Lung microvascular endothelial cell (primary cell): Measurements from ENCODE around the gene PNPO. TPM values are rescaled to one million over a fixed set of nuclear protein-coding genes. Genes with fewer than 3 reads are reported as not detected.

Experiments used
- DNase-seq, 2 donors: peaks; one replicate each; pipeline versions ENCODE4 v3.0.0 to v3.0.0-alpha.2; 2010; ENCODE audit warnings: low read depth in 2 of 2
- total RNA-seq: library from RNA; depleted of rRNA; stranded (reverse); fragments of >200 nt; gene quantifications from 2 replicates; pipeline ENCODE4 v1.2.1, GENCODE V29; 2014

PNPO gene
- total RNA-seq, 1 donor from 2014 or later: 24.4 TPM

DNA sequence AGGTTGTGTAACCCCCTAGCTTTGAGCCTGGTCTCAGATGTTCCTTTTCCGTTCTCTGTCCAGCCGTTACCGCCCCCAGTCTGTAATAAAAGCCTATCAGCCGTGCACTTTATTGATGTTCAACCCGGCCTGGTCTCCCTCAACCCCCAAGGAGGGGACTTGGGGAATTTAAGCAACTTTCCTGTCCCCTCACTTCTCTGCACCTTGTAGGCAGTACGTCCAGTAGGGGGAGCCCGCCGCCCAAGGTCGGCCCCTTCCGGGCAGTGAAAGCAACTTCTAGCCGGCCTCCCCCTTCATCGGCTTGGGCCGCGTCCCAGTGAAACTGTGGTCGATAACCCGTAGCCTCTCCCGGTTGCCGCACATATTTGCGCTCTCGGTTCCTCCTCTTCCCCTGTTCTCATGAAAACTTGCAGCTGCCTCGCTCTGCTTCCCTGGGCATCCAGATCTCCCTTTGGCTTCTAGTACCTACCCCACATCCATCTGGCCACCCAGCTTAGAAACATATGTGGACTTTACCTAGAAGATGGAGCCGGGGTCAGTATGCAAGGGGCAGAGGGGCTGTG, 7.9 kb downstream of the PNPO start:
- DNase-seq: peak; percentile 75 to 79

DNA sequence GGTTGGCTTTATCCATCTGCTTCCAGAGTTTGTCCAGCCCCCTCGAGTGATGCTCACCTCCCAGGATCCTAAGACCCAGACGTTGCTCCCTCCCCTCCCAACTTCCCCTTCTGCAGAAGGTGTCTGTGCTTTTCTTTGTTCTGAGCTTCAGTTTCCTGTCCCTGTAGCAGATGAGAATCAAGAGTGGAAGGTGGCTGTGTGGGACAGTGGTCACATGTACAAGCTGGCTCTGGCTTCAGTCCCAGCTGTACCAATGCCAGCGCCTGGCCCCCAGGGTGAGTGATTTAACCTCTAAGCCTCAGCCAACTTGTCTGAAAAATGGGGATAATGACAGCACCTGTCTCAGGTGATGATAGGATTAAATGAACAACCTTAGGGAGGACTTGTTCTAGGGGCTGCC, 8.6 kb downstream of the PNPO start:
- no peak for DNase-seq

DNA sequence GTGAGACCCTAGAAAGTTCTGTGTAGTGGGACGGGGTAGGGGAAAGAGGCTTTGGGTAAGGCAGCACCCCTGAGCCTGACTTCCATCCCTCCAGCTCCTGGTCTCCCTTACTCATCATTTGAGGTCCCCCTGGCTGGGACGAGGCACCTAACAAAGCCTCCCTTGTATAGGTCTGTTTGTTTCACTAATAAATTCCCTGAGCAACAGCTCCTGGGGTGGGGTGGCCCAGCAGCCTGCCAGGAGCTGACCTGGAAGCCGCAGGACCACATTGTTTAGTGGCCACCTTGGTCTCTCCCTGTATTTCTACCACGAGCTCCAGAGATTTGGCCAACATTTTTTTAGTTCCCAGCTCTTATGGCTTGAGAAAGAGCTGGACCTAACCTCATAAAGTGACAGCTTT, 9.1 kb downstream of the PNPO start:
- no peak for DNase-seq

DNA sequence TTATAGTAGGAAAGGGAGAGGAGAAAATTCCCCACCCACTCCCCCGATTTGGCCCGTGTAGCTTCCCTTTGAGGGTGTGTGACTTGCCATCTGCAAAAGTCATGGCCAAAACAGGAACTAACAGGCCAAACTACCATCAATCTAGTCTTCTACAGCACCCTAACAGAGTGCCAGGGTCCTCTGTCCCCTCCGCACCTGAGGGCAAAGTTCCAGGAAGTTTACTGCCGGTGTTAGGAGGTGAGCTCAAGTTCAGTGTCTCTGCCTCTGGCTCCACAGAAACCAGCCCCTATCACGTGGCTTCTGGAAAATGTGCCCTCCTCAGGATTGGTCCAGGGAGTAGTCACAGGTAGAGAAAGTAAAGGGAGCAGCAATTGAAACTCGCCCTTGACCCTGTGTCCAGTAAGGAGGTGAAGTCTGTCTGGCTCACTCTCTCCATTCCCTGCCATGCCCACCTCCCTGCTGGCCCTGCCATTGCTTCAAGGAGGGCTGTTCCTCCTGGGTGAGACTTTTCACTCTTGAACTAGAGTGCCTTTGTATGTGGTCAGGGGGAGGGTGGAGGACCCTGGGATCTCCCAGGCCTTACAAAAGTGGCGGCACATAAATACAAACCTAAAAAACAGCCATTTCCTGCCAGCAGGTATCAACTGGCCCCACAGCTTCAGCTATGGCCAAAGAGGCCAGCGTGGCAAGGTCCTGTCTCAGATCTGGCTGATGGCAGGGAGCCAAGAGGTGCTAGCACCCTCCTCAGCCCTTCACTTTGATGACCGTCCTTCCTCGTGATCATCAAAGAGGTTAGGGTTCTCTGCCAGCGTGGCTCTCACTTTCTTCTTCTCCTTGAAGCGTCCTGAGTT, 11.0 kb downstream of the PNPO start:
- no peak for DNase-seq

DNA sequence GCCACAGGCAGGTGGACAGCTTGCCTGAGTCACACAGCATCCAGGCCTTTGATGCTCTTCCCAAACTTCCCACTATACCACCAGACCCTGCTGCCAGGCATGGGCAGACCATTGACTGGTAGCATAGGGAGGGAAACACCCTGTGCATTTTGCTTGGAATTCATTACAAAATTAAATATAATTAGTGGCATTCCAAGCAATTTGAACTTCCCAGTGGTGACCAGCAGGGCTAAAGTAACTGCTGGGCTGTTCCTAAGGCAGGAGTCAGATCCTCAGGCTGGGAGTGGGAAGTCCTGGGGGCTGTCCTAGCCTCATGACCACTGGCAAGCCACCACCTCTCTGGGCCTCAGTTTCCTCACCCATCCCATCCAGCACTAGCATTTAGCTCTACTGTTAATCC, 12.5 kb downstream of the PNPO start:
- no peak for DNase-seq

DNA sequence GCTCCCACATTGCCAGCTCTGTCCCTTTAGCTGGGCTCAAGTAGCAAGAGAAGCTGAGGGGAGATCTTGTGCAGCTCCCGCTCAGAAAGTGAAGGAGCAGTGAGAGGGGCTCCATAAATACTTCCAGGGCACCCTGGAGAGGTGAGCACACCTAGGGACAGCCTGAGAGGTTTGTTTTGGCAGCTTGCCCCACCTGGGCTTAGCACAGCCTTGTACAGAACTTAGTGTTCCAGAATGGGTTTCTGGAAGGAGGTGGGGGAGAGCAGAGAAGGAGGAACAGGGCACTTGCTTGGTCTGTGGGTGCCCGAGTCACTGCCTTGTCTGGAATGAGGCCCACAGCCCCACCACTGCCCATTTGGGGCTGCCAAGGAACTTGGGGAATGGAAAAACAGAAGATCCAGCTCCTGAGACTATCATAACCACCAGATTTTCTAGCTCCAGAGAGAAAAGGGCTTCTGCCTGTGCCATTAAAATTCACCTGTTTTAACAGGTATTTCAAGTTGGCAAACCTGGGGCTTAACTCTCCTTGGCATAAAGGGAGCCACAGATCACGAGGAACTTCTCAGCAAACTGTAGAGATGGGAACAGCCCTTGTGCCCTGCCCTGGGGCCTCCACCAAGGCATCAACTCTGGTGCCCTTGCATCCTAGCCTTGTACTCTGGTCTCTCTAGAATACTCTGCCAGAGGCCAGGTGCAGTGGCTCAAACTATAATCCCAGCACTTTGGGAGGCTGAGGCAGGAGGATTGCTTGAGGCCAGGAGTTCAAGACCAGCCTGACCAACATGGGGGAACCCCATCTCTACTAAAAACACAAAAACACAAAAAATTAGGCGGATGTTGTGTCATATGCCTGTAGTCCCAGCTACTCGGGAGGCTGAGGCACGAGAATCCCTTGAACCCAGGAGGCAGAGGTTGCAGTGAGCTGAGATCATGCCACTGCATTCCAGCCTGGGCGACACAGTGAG, 14.4 kb downstream of the PNPO start:
- DNase-seq: no peak

DNA sequence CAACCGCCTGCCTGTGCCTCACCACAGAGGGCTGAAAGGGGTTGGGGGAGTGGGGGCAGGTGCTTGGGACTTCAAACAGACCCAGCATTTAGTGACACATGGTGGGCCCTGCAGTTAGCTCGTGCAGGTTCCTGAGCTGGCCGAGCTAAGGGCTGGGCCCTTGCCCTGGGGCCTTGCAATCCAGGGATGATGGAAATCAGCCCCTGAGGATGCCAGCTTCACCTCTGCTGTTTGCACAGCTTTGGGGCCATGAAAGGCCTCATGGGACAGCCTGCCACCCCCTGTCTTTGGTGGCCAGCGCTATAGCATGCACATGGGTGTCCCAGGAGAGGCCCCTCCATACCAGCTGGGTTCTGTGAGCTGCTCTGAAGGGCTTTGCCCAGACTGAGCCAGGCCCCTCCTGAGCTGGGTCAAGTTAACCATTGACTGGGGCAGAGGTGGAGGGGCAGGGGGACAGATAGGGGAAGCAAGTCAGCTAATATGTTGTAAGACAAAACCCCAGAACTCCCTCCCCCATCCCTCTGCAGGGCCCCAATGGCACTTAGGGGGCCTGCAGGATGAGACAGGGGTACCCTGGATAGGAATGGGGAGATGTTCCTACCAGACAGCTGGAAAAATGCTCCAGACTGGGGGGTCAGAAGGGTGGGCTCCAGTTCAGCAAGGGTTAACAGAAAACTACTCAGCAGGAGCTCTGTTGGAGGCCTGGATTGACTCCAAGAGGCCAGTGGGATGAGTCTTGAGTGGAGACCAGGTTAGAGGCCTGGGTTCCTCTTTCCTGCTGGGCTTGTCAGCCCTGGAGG, 15.6 kb downstream of the PNPO start:
- no peak for DNase-seq

DNA sequence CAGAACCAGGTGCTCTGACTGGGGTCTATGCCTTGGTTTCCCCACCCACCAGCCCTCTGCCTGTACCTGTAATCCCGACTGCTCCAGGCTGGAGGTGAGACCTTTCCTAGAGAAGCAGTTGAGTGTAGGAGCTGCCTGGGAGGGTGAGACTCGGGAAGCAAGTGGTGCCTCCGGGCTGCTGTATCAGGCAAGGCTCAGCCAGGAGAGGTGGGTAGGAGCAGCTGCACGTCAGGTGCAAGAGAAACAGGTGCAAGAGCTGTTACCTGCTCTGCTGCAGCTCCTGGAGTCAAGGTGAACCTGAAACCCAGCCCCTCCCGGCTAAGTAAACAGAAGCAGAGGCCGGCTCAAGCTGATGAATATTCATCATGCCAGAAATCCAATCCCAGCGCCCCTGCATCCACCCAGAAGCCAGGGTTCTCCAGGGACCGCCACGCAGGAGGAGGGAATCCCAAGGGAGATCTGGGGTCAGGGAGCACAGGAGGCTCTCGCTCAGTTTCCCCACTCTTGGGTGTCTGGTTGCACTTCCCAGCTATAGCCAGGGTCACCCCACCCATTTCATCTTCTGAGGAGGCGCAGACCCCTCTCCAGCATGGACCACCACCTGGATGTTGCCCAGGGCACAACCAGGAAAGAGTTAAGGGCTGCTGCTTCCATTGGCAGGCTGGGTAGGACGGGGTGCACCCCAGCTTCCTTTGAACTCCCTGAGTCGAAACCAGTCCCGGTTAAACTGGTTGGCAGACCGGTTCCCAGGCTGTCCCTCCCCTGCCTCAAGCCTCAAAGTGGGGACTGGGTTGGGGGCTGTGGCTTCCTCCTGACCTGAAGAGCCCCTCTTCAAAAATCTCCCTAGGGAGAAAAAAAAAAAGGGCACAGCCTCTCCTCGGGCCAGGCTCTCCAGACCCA, 16.5 kb downstream of the PNPO start, which contains the start of gene PRR15L:
TSS of gene PRR15L (minus strand) at position 293 of the 900 bp plus-strand sequence. CDS start 4,649 bp downstream, outside the sequence.
- no peak for DNase-seq

DNA sequence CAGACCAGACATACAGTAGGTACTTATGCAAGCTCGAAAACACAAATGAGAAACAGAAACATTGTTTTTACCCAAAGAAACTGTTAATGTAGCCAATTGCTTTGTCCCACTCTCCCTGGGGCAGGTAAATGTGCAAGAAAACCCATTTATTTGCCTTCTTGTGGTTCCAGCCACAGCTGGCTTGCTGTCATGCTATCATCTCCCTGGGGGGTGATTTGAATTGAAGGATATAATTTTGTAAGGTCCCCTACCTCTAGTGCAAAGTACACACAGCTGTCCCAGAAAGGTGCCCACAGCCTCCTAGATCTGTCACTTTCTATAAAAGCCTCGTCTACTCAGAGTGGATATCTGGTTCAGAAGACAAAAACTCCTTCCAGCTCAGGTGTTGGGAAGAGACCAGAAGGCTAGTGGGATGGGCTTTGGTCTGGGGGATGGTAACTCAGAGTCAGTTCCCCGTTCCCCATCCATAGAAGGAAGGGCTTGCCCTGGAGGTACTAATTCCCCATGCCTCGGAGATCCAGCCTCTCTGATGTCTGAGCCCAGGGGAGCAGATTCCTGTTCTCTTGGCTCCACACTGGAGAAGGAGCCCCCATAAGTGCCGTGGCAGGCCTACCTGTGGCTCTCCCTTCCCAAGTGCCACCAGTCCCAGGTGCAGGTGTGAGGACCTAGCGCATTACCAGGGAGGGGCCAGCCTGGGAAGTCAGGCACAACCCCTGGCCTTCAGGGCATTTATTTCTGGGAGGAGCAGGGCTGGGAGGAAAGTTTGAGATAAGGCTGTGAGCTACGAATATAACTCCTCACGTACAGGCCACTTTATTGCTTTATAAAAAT, 18.7 kb downstream of the PNPO start:
- no peak for DNase-seq

DNA sequence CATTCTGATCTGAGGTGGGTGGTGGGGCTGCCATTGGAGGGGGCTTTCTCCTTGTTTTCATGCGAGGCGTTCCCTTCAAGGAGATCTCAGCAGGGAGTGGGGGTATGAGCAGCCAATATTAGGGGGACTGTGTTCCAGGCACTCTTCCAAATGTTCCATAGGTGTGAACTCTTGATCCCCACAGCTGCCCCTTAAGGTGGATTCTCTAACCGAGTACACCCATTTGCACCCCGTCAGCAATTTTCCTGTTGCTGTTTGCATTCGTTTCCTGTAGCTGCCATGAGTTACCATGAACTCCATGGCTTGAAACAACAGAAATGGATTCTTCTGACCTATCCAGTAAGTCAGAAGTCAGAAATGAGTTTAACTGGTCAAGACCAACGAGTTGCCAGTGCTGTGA, 20.0 kb downstream of the PNPO start:
- DNase-seq: no peak

DNA sequence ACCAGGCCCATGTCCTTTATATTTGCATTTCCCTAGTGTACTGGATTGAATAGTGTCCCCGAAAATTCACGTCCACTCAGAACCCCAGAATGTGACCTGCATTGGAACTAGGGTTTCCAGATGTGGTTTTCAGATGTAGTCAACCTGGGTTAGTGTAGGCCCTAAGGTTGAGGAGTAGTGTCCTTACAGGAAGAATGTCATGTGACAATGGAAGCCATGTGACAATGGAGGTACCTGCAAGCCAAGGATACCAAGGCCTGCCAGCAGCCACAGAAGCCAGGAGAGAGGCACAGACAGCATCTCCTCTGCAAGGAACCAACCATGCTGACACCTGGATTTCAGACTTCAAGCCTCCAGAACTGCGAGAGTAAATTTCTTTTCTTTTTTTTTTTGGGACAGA, 21.5 kb downstream of the PNPO start:
- no peak for DNase-seq

DNA sequence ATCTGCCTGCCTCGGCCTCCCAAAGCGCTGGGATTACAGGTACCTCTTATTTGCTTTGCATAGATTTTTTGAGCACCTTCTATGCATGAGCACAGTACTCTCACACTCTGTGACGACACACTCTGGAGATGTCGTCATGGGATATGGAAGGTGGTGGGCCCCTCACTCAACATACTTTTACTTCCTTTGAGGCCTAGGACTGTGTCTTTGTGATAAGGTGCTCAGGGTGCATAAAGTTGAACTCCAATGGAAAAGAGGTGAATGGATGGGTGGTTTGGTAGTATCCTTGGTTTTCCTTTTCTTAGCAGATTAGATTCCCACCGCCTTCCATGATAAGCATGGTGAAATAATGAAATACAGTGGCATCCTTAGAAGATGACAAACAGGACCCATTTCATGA, 23.5 kb downstream of the PNPO start:
- DNase-seq: no peak

DNA sequence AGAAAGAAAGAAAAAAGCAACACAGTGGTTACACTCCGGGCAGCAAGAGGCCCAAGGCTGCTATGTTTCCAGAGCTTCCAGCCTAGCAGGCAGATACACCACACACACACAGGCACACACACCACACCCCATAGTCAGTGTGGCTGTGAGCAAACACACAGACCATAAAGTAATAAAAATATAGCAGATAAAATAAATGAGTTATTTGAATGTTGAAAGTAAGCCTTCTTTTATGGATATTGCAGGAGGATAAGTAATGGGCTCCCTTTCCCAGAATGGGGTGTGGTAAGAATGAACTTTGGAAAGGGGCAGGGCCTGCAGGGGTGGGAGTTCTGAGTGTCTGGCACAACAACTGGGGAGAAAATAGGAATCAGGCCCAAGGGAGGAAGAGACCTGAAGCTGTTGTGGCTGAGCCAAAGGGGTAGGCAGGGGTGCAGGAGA, 24.7 kb downstream of the PNPO start:
- DNase-seq: no peak

DNA sequence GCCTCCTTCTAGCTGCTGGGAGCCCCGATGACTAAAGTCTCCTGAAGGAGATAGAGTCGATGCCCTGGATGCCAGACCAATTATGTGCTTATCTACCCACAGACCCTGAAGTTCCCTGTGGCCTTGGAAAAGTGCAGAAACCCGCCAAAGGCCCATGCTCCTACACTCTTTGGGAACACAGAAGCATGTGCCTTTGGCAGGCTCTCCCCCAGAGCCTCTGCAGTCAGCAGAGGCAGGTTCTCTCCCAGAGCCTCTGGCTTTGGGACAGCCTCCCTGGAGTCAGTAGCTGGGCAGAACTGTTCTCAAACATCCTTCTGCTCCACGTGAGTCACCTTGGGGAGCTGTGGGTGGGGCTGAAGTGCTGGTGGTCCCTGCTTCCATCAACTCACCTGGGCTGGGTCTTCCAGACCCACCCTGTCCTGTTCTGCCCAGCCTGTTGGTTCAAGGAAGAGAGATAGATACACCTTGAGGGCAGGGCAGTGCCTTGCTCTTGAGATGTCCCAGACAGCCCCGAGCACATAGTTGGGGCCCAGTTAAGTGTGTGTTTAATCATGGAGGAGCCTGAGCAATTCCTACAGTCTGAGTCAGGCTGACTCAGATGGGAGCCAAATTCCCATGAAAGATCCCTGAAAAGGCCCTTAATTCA, 26.4 kb downstream of the PNPO start:
- peak in 1 of 2 donors; percentile 37 for DNase-seq

DNA sequence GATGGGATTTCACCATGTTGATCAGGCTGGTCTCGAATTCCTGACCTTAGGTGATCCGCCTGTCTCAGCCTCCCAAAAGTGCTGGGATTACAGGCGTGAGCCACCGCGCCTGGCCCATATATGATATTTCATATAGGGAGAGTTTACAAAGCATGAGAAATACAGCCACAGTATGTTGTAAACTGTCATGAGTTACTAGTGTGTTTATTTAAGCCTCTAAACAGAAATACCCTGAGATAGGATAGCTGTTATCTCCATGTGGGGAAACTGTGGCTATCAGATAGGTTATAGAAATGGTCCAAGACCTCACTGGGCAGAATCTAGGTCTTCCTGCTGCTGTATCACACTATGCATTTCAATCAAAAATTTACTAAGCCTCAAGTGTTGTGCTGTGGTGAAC, 27.5 kb downstream of the PNPO start:
- DNase-seq: no peak

DNA sequence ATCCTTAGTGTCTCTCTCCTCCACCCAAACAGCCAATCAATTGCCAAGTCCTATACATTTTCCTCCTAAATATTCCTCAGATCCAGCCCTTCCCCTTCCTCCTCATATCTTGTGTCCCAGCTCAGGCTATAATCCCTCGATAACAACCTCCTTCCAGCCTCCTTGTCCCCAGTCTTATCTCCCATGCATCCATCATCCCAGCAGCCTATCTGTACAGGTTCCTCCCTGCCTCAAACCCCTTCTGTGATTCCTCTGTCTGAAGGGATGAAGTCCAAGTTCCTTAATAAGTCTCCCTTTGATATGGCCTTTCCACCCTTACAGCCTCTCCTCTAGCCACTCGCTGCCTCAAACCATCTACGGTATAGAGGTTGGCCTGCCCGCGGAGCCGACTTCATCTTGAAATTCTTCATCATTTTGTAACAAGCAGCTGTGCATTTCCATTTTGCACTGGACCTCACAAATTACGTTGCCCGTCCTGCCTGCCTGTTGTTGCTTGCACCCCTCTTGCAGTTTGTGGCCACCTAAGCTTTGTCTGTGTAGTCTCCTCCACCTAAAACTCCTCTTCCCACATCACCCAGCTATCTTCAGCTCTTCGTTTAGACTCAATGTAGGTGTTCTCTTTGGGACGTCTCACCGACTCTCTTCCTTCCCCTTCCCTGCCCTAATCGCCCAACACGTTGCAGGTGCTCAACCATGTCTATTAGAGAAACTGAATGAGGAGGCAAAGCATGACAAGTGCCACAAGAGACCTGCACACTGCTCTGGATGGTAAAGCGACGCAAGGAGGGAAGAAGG, 28.8 kb downstream of the PNPO start:
- no peak for DNase-seq

DNA sequence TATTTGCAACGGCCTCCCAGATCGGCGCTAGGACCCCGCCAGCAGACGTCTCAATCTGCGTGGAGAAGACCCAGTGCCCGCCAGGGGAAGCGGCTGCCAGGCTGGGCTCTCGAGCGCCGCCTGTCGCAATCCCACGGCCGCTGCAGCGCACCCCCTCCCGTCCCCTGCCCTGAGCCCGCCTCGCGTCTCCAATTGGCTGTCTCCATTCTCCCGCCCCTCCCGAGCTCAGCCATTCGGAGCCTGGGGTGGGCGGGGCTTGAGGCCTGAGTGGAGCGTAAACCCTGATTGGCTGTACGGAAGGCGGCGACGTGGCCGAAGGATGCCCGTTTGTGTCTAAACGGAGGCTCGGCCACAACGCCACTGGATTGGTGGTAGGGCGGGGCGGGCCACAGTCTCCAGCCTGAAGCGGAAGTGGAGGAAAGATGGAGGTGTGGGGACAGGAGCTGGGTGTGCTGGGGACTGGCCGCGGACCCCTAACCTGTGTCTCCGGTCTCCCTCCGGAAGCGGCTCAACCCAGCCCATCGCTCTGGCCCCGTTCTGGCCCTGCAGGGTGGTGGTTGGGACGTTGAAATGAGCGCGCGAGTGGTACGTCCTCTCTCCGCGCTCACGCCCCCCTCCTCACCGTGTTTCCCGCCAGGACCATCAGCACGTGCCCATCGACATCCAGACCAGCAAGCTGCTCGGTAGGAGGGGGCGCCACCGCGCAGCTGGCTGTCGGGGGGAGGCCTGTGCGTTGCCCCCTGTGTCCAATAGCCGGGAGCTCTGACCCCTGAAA, 29.5 kb downstream of the PNPO start, which contains the start of gene CDK5RAP3:
TSS of gene CDK5RAP3 (plus strand) at position 389 of the 775 bp plus-strand sequence. CDS start at position 423, 34 bp downstream.
- DNase-seq: peak; percentile 99
